ENCODE data around the gene TRAPPC10.

- TF ChIP-seq CTCF (IDR thresholded peaks at IDR 0.05; ENCODE audit: insufficient read depth, low read length): no peak
- TF ChIP-seq POLR2AphosphoS5 (IDR thresholded peaks at IDR 0.05; ENCODE audit: low read depth): no peak
- TF ChIP-seq GABPA (IDR thresholded peaks at IDR 0.05; ENCODE audit: low read depth): no peak
Observed at GRCh38 chr21:43968410-43969114, 43.5 kb upstream of the TRAPPC10 start.
